IMR-90 (cell line): ENCODE data around the gene STRIP1. TPM values are rescaled to one million over a fixed set of nuclear protein-coding genes. Genes with fewer than 3 reads are reported as not detected.
A peak's percentile ranks its signal among the peaks of the same experiment; 100 is the strongest.

ENCODE experiments used
- ATAC-seq: fragments of 200-7000 bp; cut with Tn5 transposase; 2 replicates; pipeline ENCODE4 v1.9.1; 2020; ENCODE audit warnings: low read depth, mild to moderate bottlenecking, moderate library complexity
- BruUV-seq: library from RNA; stranded (reverse); fragments of 400-500 nt; replicated peaks from 2 replicates; lab custom pipeline; 2021; lab: Mats Ljungman, UMichigan
- CTCF ChIA-PET: fragments of 300-600 bp; formaldehyde crosslinking; extraction: SDS; loops from one replicate; lab custom pipeline; 2021; ENCODE audit warnings: antibody characterized with exemption; lab: Yijun Ruan, JAX
- POLR2A ChIA-PET: fragments of 300-600 bp; sonication (Branson Sonifier 250); formaldehyde crosslinking; loops from one replicate; lab custom pipeline; 2022; ENCODE audit warnings: antibody characterized with exemption; ENCODE audit not compliant: unreplicated experiment; lab: Charles Lee
- DNase-seq: peaks from one replicate; pipeline ENCODE4 v3.0.0; 2013
- H2AFZ ChIP-seq: replicated peaks from 2 replicates; pipeline ENCODE3; 2013; ENCODE audit warnings: low read length, mild to moderate bottlenecking; ENCODE audit not compliant: poor library complexity
- H2AK5ac ChIP-seq: 2 replicates; pipeline ENCODE4 v1.6.1; 2013; ENCODE audit warnings: low read depth, low read length, inconsistent platforms
- H2AK9ac ChIP-seq: replicated peaks from 2 replicates; pipeline ENCODE3; 2013; ENCODE audit warnings: mild to moderate bottlenecking, low read depth, low read length, moderate library complexity; ENCODE audit not compliant: poor library complexity
- H2BK120ac ChIP-seq: 2 replicates; pipeline ENCODE4 v1.6.1; 2013; ENCODE audit warnings: low read depth, low read length, inconsistent platforms
- H2BK15ac ChIP-seq: 3 replicates; pipeline ENCODE4 v1.6.1; 2013; ENCODE audit warnings: low read depth, low read length, inconsistent platforms
- H2BK20ac ChIP-seq: 2 replicates; pipeline ENCODE4 v1.6.1; 2013; ENCODE audit warnings: low read depth, mild to moderate bottlenecking, inconsistent platforms, low read length, moderate library complexity
- H2BK5ac ChIP-seq: 2 replicates; pipeline ENCODE4 v1.6.1; 2013; ENCODE audit warnings: mild to moderate bottlenecking, low read depth, low read length, inconsistent platforms; ENCODE audit not compliant: poor library complexity, severe bottlenecking
- H3K14ac ChIP-seq: replicated peaks from 2 replicates; pipeline ENCODE4 v1.6.1; 2013; ENCODE audit warnings: low read depth, low read length, inconsistent platforms
- H3K18ac ChIP-seq: 2 replicates; pipeline ENCODE4 v1.6.1; 2013; ENCODE audit warnings: low read depth, low read length, control low read depth
- H3K23ac ChIP-seq: 2 replicates; pipeline ENCODE4 v1.6.1; 2013; ENCODE audit warnings: low read depth, low read length, inconsistent platforms
- H3K27ac ChIP-seq: 2 replicates; pipeline ENCODE4 v1.5.1; 2013; ENCODE audit warnings: mild to moderate bottlenecking, control low read depth, low read length; ENCODE audit not compliant: insufficient read depth
- H3K27me3 ChIP-seq: 2 replicates; pipeline ENCODE4 v1.6.1; 2013; ENCODE audit warnings: low read length; ENCODE audit not compliant: control insufficient read depth, insufficient read depth
- H3K36me3 ChIP-seq: 2 replicates; pipeline ENCODE4 v1.6.1; 2013; ENCODE audit warnings: low read length, mixed read lengths; ENCODE audit not compliant: control insufficient read depth, insufficient read depth
- H3K4ac ChIP-seq: 2 replicates; pipeline ENCODE4 v1.6.1; 2013; ENCODE audit warnings: low read depth, low read length, inconsistent platforms
- H3K4me1 ChIP-seq: 2 replicates; pipeline ENCODE4 v1.6.1; 2013; ENCODE audit warnings: low read length, mixed read lengths; ENCODE audit not compliant: control insufficient read depth, insufficient read depth
- H3K4me2 ChIP-seq: 2 replicates; pipeline ENCODE4 v1.6.1; 2013; ENCODE audit warnings: low read depth, mild to moderate bottlenecking, control low read depth, low read length, moderate library complexity
- H3K4me3 ChIP-seq: 2 replicates; pipeline ENCODE4 v1.5.1; 2013; ENCODE audit warnings: low read depth, mild to moderate bottlenecking, control low read depth, low read length, moderate library complexity; ENCODE audit not compliant: insufficient read depth
- H3K56ac ChIP-seq: 2 replicates; pipeline ENCODE4 v1.6.1; 2013; ENCODE audit warnings: low read length, inconsistent platforms; ENCODE audit not compliant: insufficient read depth; ENCODE audit errors: extremely low read depth
- H3K79me1 ChIP-seq, 2 experiments: 2 replicates each; pipeline ENCODE4 v1.6.1; 2013; ENCODE audit warnings: low read length in 2 of 2, inconsistent platforms in 1 of 2, low read depth in 1 of 2
- H3K9ac ChIP-seq: 2 replicates; pipeline ENCODE4 v1.6.1; 2013; ENCODE audit warnings: low read depth, low read length, control low read depth
- H3K9me1 ChIP-seq: 2 replicates; pipeline ENCODE4 v1.6.1; 2013; ENCODE audit warnings: low read length, inconsistent platforms; ENCODE audit not compliant: insufficient read depth
- H3K9me3 ChIP-seq: 2 replicates; pipeline ENCODE4 v1.6.1; 2013; ENCODE audit warnings: low read length; ENCODE audit not compliant: control insufficient read depth, insufficient read depth
- H4K20me1 ChIP-seq: 2 replicates; pipeline ENCODE4 v1.6.1; 2013; ENCODE audit warnings: low read length, inconsistent platforms; ENCODE audit not compliant: insufficient read depth
- H4K5ac ChIP-seq: 2 replicates; pipeline ENCODE4 v1.6.1; 2013; ENCODE audit warnings: mild to moderate bottlenecking, low read depth, low read length, control low read depth
- H4K8ac ChIP-seq, 2 experiments: 2 replicates each; pipeline ENCODE4 v1.6.1; 2013; ENCODE audit warnings: low read depth in 2 of 2, low read length in 2 of 2, control low read depth in 1 of 2, inconsistent platforms in 1 of 2
- H4K91ac ChIP-seq: 2 replicates; pipeline ENCODE4 v1.6.1; 2013; ENCODE audit warnings: low read depth, low read length, inconsistent platforms; ENCODE audit not compliant: insufficient read depth
- BHLHE40 ChIP-seq: fragments of 150-350 bp; IDR thresholded peaks from 2 replicates; pipeline ENCODE4 v1.6.1; 2016; ENCODE audit warnings: mild to moderate bottlenecking, low read depth, low read length
- ELK1 ChIP-seq: fragments of 150-350 bp; IDR thresholded peaks from 2 replicates; pipeline ENCODE4 v1.6.1; 2016; ENCODE audit warnings: low read depth, mild to moderate bottlenecking, low read length, moderate library complexity, borderline replicate concordance
- MAZ ChIP-seq: IDR thresholded peaks from 2 replicates; pipeline ENCODE4 v1.6.1; 2012; ENCODE audit warnings: low read depth, mild to moderate bottlenecking, low read length, improper control_type of control experiment, moderate library complexity, borderline replicate concordance
- RAD21 ChIP-seq: IDR thresholded peaks from 2 replicates; pipeline ENCODE4 v1.6.1; 2012; ENCODE audit warnings: low read length, improper control_type of control experiment
- RFX5 ChIP-seq: IDR thresholded peaks from 2 replicates; pipeline ENCODE4 v1.8.0; 2012; ENCODE audit warnings: low read depth, mild to moderate bottlenecking, low read length, moderate library complexity
- USF2 ChIP-seq: fragments of 150-350 bp; IDR thresholded peaks from 2 replicates; pipeline ENCODE4 v1.6.1; 2017; ENCODE audit warnings: mild to moderate bottlenecking, antibody characterized with exemption, low read length, low read depth
- WGBS, 2 experiments: methylation state at CpG; one replicate each; pipeline versions ENCODE4 v1.1.5 to v1.1.7; 2013; ENCODE audit warnings: missing lambda C conversion rate in 2 of 2; ENCODE audit not compliant: insufficient read length in 1 of 2; ENCODE audit errors: extremely low coverage in 2 of 2; 5-methylcytosine and 5-hydroxymethylcytosine counted together
- dilution Hi-C: fragments of 300-500 bp; cut with HindIII; formaldehyde crosslinking; loops from one replicate; pipeline ENCODE4 v1.14.3; 2018; ENCODE audit warnings: low sequenced_read_pairs; ENCODE audit not compliant: unreplicated experiment
- in situ Hi-C: fragments of 300-500 bp; cut with MboI; formaldehyde crosslinking; loops from 3 replicates; pipeline ENCODE4 v1.14.3; 2019; ENCODE audit warnings: low sequenced_read_pairs, inconsistent platforms, mixed read lengths
- intact Hi-C: fragments of 100-400 bp; cut with micrococcal nuclease; formaldehyde crosslinking; loops from 2 replicates; pipeline ENCODE4 v1.10.0; 2022
- polyA plus RNA-seq, 3 experiments: library from polyadenylated mRNA; depleted of rRNA; stranded (reverse); fragments of >200 nt; gene quantifications; 2 replicates each; pipeline ENCODE4 v1.2.3, GENCODE V29; 2012; ENCODE audit warnings: low replicate concordance in 1 of 3
- total RNA-seq: library from RNA; depleted of rRNA; stranded (reverse); fragments of >200 nt; gene quantifications from 2 replicates; pipeline ENCODE4 v1.2.3, GENCODE V29; 2012

STRIP1 gene
- total and polyA plus RNA-seq, 2 of the 4 experiments (the other 2 are of a cell fraction), result 30.4 to 33.5 TPM

- Histone ChIP-seq H3K9ac (no peak overlapping the region), H2BK5ac (no peak overlapping the region), H3K4me2 (no peak overlapping the region), H3K4me3 (no peak overlapping the region), H2BK120ac (no peak overlapping the region), H2BK20ac (no peak overlapping the region), H3K27me3 (peaks cover 80% of the 10 kb centered on the region), H3K18ac (no peak overlapping the region), H2AFZ (no peak overlapping the region), H4K91ac (no peak overlapping the region), H3K9me1 (no peaks in the 10 kb centered on the region), H3K9me3 (peaks cover 9% of the 10 kb centered on the region), H2AK9ac (no peak overlapping the region), H4K5ac (no peak overlapping the region), H3K36me3 (no peaks in the 10 kb centered on the region), H4K8ac (no peak overlapping the region), H4K20me1 (no peaks in the 10 kb centered on the region), H3K14ac (no peak overlapping the region), H3K23ac (peak overlapping the region; percentile 8; the same call in 1 of the 2 replicates), H3K56ac (no peak overlapping the region), H2AK5ac (no peak overlapping the region), H2BK15ac (no peak overlapping the region), H3K4ac (no peak overlapping the region), H3K27ac (no peak overlapping the region), H3K79me1 (no peaks in the 10 kb centered on the region), H3K4me1 (no peaks in the 10 kb centered on the region; the same call in none of the 2 replicates)
- no peak for TF ChIP-seq USF2
- no peak for TF ChIP-seq ELK1
- no peak for TF ChIP-seq RAD21
- TF ChIP-seq RFX5, result no peak
- TF ChIP-seq MAZ, result no peak
- no peak for TF ChIP-seq BHLHE40
- intact Hi-C loops (no loop called here), in situ Hi-C loops (no loop called here), dilution Hi-C loops (no loop called here)
- CTCF ChIA-PET, result no interaction called here
- POLR2A ChIA-PET, result no interaction called here
- WGBS, 2 experiments, result 20% methylated on average over 1 of the region's 15 CpGs; no CpG with 5 or more reads in 1 of the 2 experiments
- no TSS peak for BruUV-seq
- ATAC-seq, result no peak
- DNase-seq, result no peak
These were observed 48.8 kb downstream of the STRIP1 start for GRCh38 chr1:110083061-110083865.
